Spleen (tissue), 7 donors: ENCODE data around the gene B9D1.

Experiments
- POLR2A ChIP-seq, 3 donors: fragments of 450-650 bp; IDR thresholded peaks; one replicate each; pipeline ENCODE4 v1.5.1; 2017; ENCODE audit warnings: antibody characterized with exemption in 3 of 3, mild to moderate bottlenecking in 1 of 3
- TF ChIP-seq, protein P1 (sequence below), 11 experiments: fragments of 200-600 bp in 7 of 11; fragments of 450-650 bp in 4 of 11; sonication (generic) in 4 of 11; IDR thresholded peaks in 8 of 11; conservative IDR thresholded peaks in 3 of 11; 1 replicate in 7 of 11; 2 replicates in 4 of 11; pipeline versions ENCODE4 v1.4.0 to v1.8.0; 2016 to 2021; ENCODE audit warnings: antibody characterized with exemption in 11 of 11, inconsistent platforms in 4 of 11, mild to moderate bottlenecking in 1 of 11
- donor health status: DM: no; HTN: no; CAD: no; lungs with moderate emphysema.
- donor health status: DM: no; HTN: no; CAD: no.
- donor health status: DM: no; HTN: no; CAD: no.

DNA sequence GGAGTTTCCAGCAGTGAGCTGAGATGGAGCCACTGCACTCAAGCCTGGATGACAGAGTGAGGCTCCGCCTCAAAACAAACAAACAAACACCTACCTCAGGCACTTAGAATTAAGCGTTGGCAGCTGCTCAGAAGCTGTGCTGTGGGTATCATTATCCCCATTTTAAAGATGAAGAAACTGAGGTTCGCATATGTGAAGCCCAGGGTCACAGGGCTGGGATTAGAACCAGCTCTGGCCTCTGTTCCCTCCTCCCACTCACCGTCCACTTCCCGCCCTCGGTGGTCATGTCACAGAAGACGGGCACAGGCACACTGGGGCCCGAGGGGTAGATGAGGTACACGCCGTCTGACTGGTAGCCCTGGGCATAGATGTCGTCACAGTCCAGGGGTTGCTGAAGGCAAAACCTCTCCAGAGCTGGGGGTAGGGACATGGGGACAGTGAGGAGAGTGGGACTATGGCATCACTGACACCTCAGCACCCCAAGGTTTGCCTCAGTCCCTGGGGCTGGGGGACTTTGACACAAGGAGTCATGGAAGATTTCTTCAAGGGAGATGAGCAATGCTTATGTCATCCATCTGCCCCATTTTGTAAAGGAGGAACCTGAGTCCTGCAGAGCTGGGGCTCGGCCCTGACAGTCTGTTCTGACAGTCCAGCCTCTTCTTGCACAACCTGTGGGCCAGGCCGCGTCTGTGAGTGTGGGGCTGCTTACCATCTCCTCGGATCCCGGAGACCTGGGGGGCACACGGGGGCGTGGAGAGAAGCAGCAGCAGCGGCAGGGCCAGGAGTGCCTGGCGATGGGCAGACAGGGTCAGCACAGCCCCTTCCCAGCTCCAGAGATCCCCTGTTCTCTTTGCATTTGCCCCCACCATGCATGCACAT lies 23.8 kb upstream of the B9D1 start:
- TF ChIP-seq, protein P1, sequence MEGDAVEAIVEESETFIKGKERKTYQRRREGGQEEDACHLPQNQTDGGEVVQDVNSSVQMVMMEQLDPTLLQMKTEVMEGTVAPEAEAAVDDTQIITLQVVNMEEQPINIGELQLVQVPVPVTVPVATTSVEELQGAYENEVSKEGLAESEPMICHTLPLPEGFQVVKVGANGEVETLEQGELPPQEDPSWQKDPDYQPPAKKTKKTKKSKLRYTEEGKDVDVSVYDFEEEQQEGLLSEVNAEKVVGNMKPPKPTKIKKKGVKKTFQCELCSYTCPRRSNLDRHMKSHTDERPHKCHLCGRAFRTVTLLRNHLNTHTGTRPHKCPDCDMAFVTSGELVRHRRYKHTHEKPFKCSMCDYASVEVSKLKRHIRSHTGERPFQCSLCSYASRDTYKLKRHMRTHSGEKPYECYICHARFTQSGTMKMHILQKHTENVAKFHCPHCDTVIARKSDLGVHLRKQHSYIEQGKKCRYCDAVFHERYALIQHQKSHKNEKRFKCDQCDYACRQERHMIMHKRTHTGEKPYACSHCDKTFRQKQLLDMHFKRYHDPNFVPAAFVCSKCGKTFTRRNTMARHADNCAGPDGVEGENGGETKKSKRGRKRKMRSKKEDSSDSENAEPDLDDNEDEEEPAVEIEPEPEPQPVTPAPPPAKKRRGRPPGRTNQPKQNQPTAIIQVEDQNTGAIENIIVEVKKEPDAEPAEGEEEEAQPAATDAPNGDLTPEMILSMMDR (IDR thresholded peaks at IDR 0.05 in 8 of 11, conservative IDR thresholded peaks at IDR 0.05 in 3 of 11) = no peak
- no peak for TF ChIP-seq POLR2A (IDR thresholded peaks at IDR 0.05)
